Mesenchymal stem cell (in vitro differentiated cells and primary cell): ENCODE results near the gene HYAL2.

Source experiments
- DNase-seq: peaks from one replicate; pipeline ENCODE4 v3.0.0-alpha.2; 2013
- H2AFZ ChIP-seq: one replicate; pipeline ENCODE4 v1.6.1; 2013; ENCODE audit warnings: low read depth, mild to moderate bottlenecking, control low read depth, inconsistent platforms, low read length, moderate library complexity
- H2AK5ac ChIP-seq: 2 replicates; pipeline ENCODE4 v1.6.1; 2013; ENCODE audit warnings: low read length, moderate library complexity, mild to moderate bottlenecking, inconsistent platforms; ENCODE audit not compliant: severe bottlenecking
- H2BK120ac ChIP-seq: one replicate; pipeline ENCODE4 v1.6.1; 2013; ENCODE audit warnings: low read depth, mild to moderate bottlenecking, inconsistent platforms, low read length, moderate library complexity
- H2BK12ac ChIP-seq, 2 experiments: one replicate each; pipeline ENCODE4 v1.6.1; 2013; ENCODE audit warnings: inconsistent platforms in 2 of 2, low read length in 2 of 2, mild to moderate bottlenecking in 2 of 2, moderate library complexity in 2 of 2, control low read depth in 1 of 2
- H2BK15ac ChIP-seq: one replicate; pipeline ENCODE4 v1.6.1; 2013; ENCODE audit warnings: mild to moderate bottlenecking, low read depth, inconsistent platforms; ENCODE audit not compliant: poor library complexity, severe bottlenecking
- H2BK5ac ChIP-seq: 2 replicates; pipeline ENCODE4 v1.6.1; 2013; ENCODE audit warnings: low read depth, mild to moderate bottlenecking, low read length, control low read depth, inconsistent platforms; ENCODE audit not compliant: poor library complexity, severe bottlenecking
- H3K14ac ChIP-seq, 2 experiments: one replicate each; pipeline ENCODE4 v1.6.1; 2013; ENCODE audit warnings: inconsistent platforms in 2 of 2, low read length in 2 of 2, control low read depth in 1 of 2, mild to moderate bottlenecking in 1 of 2, moderate library complexity in 1 of 2
- H3K18ac ChIP-seq, 2 experiments: one replicate each; pipeline ENCODE4 v1.6.1; 2013; ENCODE audit warnings: inconsistent platforms in 2 of 2, low read length in 2 of 2, control low read depth in 1 of 2, low read depth in 1 of 2, mild to moderate bottlenecking in 1 of 2
- H3K23ac ChIP-seq, 2 experiments: one replicate each; pipeline ENCODE4 v1.6.1; 2013; ENCODE audit warnings: inconsistent platforms in 2 of 2, low read length in 2 of 2, mild to moderate bottlenecking in 2 of 2, moderate library complexity in 2 of 2, control low read depth in 1 of 2
- H3K27ac ChIP-seq: 2 replicates; pipeline ENCODE4 v1.5.1; 2013; ENCODE audit warnings: mild to moderate bottlenecking, moderate library complexity, low read length, control low read depth, inconsistent platforms; ENCODE audit not compliant: poor library complexity, severe bottlenecking
- H3K27me3 ChIP-seq, 2 experiments: 2 replicates each; pipeline versions ENCODE4 v1.6.1 to v1.7.0; 2013; ENCODE audit warnings: low read length in 2 of 2, mild to moderate bottlenecking in 2 of 2, moderate library complexity in 2 of 2, control low read depth in 1 of 2, inconsistent platforms in 1 of 2; ENCODE audit not compliant: control insufficient read depth in 1 of 2, insufficient read depth in 1 of 2
- H3K36me3 ChIP-seq, 2 experiments: 2 replicates each; pipeline versions ENCODE4 v1.6.1 to v1.7.0; 2013; ENCODE audit warnings: low read length in 2 of 2, control low read depth in 1 of 2, inconsistent platforms in 1 of 2, low read depth in 1 of 2, mild to moderate bottlenecking in 1 of 2; ENCODE audit not compliant: insufficient read depth in 2 of 2, control insufficient read depth in 1 of 2
- H3K4ac ChIP-seq, 2 experiments: one replicate each; pipeline ENCODE4 v1.6.1; 2013; ENCODE audit warnings: inconsistent platforms in 2 of 2, low read length in 2 of 2, mild to moderate bottlenecking in 2 of 2, moderate library complexity in 2 of 2, control low read depth in 1 of 2, low read depth in 1 of 2
- H3K4me1 ChIP-seq: 2 replicates; pipeline ENCODE4 v1.6.1; 2013; ENCODE audit warnings: low read depth, low read length, control low read depth; ENCODE audit not compliant: control insufficient read depth, insufficient read depth
- H3K4me2 ChIP-seq: 2 replicates; pipeline ENCODE4 v1.6.1; 2013; ENCODE audit warnings: low read length, mild to moderate bottlenecking, inconsistent platforms; ENCODE audit not compliant: poor library complexity, severe bottlenecking
- H3K4me3 ChIP-seq, 2 experiments: 2 replicates each; pipeline versions ENCODE4 v1.5.1 to v1.7.0; 2013; ENCODE audit warnings: low read length in 2 of 2, mild to moderate bottlenecking in 2 of 2, control low read depth in 1 of 2, low read depth in 1 of 2; ENCODE audit not compliant: insufficient read depth in 1 of 2
- H3K79me1 ChIP-seq: replicated peaks from 2 replicates; pipeline ENCODE4 v1.6.1; 2013; ENCODE audit warnings: mild to moderate bottlenecking, control low read depth, low read length, inconsistent platforms; ENCODE audit not compliant: poor library complexity, severe bottlenecking
- H3K9ac ChIP-seq: 2 replicates; pipeline ENCODE4 v1.7.0; 2013; ENCODE audit warnings: mild to moderate bottlenecking, low read length, moderate library complexity
- H3K9me3 ChIP-seq: 2 replicates; pipeline ENCODE4 v1.7.0; 2013; ENCODE audit warnings: mild to moderate bottlenecking, low read length; ENCODE audit not compliant: control insufficient read depth
- H4K8ac ChIP-seq: one replicate; pipeline ENCODE4 v1.6.1; 2013; ENCODE audit warnings: inconsistent platforms, mild to moderate bottlenecking, low read length, moderate library complexity
- H4K91ac ChIP-seq: one replicate; pipeline ENCODE4 v1.6.1; 2013; ENCODE audit warnings: mild to moderate bottlenecking, low read length, inconsistent platforms
- WGBS: methylation state at CpG from one replicate; pipeline ENCODE4 v1.1.7; 2013; ENCODE audit warnings: mixed read lengths; 5-methylcytosine and 5-hydroxymethylcytosine counted together

HYAL2 gene

GRCh38 chr3:50299638-50299928 lies 23.0 kb downstream of the HYAL2 start:
- 2% methylated on average over 12 of the region's 12 CpGs for WGBS
- Histone ChIP-seq H2AFZ (no peak overlapping the region), H3K4me3 (peak overlapping the region; percentile 48 to 73), H3K4ac (peak overlapping the region in 1 of 2 experiments; percentile 47), H2BK5ac (no peak overlapping the region), H3K9ac (peak overlapping the region; percentile 83), H2BK15ac (no peak overlapping the region), H2AK5ac (no peak overlapping the region), H3K4me2 (peak overlapping the region; percentile 85), H3K79me1 (peaks cover 14% of the 10 kb centered on the region), H3K27me3 (no peaks in the 10 kb centered on the region), H3K18ac (peak overlapping the region; percentile 50 to 71), H3K36me3 (peaks cover 5 to 12% of the 10 kb centered on the region in 2 experiments), H3K14ac (peak overlapping the region in 1 of 2 experiments; percentile 11), H3K27ac (peak overlapping the region; percentile 11), H3K23ac (no peak overlapping the region), H2BK12ac (no peak overlapping the region), H4K91ac (peak overlapping the region; percentile 8), H2BK120ac (no peak overlapping the region), H3K9me3 (no peaks in the 10 kb centered on the region), H3K4me1 (peaks cover 35% of the 10 kb centered on the region), H4K8ac (no peak overlapping the region)
- DNase-seq: no peak

GRCh38 chr3:50298836-50299637 lies 23.5 kb downstream of the HYAL2 start, which contains the start of the genes HYAL3 and NAA80:
Gene HYAL3, minus strand, starts transcription at chr3:50299405. Its CDS starts 3,803 bp downstream, at chr3:50295602.
Gene NAA80, minus strand, starts transcription at chr3:50299405. Its CDS starts 1,942 bp downstream, at chr3:50297463.
- peak within 1 kb of the TSS; percentile 42 for H2AFZ ChIP-seq
- peak within 1 kb of the TSS; percentile 91 for H4K91ac ChIP-seq
- peak within 1 kb of the TSS; percentile 70 to 91 for H3K4me3 ChIP-seq
- peak; percentile 99 for DNase-seq
- H2AK5ac ChIP-seq: peak within 1 kb of the TSS; percentile 67
- H2BK12ac ChIP-seq: peak within 1 kb of the TSS in 1 of 2 experiments; percentile 40
- no peaks in the 10 kb centered on the region for H3K9me3 ChIP-seq
- peak within 1 kb of the TSS; percentile 53 to 96 for H3K4ac ChIP-seq
- H2BK5ac ChIP-seq: no peak within 1 kb of the TSS
- H2BK15ac ChIP-seq: peak within 1 kb of the TSS; percentile 73
- H3K27me3 ChIP-seq: no peaks in the 10 kb centered on the region
- under 1% methylated on average over 58 of the region's 61 CpGs for WGBS
- peak within 1 kb of the TSS; percentile 93 for H3K4me2 ChIP-seq
- peak within 1 kb of the TSS; percentile 83 to 92 for H3K18ac ChIP-seq
- peak within 1 kb of the TSS in 1 of 2 experiments; percentile 79 for H3K23ac ChIP-seq
- H3K9ac ChIP-seq: peak within 1 kb of the TSS; percentile 94
- peak within 1 kb of the TSS in 1 of 2 experiments; percentile 22 for H3K14ac ChIP-seq
- peak within 1 kb of the TSS; percentile 90 for H4K8ac ChIP-seq
- peaks cover 5 to 12% of the 10 kb centered on the region in 2 experiments for H3K36me3 ChIP-seq
- peaks cover 14% of the 10 kb centered on the region for H3K79me1 ChIP-seq
- H3K27ac ChIP-seq: peak within 1 kb of the TSS; percentile 21
- peaks cover 34% of the 10 kb centered on the region for H3K4me1 ChIP-seq
- H2BK120ac ChIP-seq: peak within 1 kb of the TSS; percentile 23

GRCh38 chr3:50297896-50298725 lies 24.4 kb downstream of the HYAL2 start:
- Histone ChIP-seq H3K4me1 (peaks cover 28% of the 10 kb centered on the region), H3K9ac (peak overlapping the region; percentile 94), H3K4me3 (peak overlapping the region; percentile 70 to 91), H3K27ac (no peak overlapping the region), H2BK120ac (no peak overlapping the region), H2BK12ac (peak overlapping the region in 1 of 2 experiments; percentile 32), H3K9me3 (no peaks in the 10 kb centered on the region), H4K8ac (peak overlapping the region; percentile 42), H2BK15ac (peak overlapping the region; percentile 73), H3K27me3 (no peaks in the 10 kb centered on the region), H3K4ac (peak overlapping the region in 1 of 2 experiments; percentile 19), H3K18ac (peak overlapping the region; percentile 83 to 92), H2BK5ac (no peak overlapping the region), H2AFZ (no peak overlapping the region), H3K4me2 (peak overlapping the region; percentile 93), H2AK5ac (peak overlapping the region; percentile 67), H3K36me3 (peaks cover 5 to 12% of the 10 kb centered on the region in 2 experiments), H3K79me1 (peaks cover 14% of the 10 kb centered on the region), H3K14ac (no peak overlapping the region), H4K91ac (peak overlapping the region; percentile 31), H3K23ac (peak overlapping the region in 1 of 2 experiments; percentile 79)
- DNase-seq: peak; percentile 35
- WGBS: 60% methylated on average over 9 of the region's 9 CpGs

DNA sequence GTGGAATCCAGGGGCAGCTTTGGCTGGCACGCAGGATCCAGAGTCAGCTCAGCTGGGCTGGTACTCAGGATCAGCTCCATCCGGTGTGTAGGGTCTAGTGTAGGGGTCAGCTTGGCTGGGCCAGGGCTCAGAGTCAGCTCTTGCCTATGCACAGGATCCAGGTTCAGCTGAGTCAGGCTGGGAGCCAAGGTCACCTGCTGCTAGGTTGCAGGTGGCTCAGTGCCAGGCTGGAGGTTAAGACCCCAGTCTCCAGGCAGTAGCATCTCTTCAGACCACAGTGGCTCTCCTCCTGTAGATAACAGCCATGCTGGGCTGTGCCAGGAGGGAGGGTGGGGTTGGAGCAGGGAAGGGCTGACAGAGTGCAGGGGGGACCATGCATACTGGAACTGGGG lies 25.2 kb downstream of the HYAL2 start:
- Histone ChIP-seq H3K23ac (no peak overlapping the region), H3K4me2 (no peak overlapping the region), H4K91ac (no peak overlapping the region), H2BK5ac (no peak overlapping the region), H3K9ac (no peak overlapping the region), H3K14ac (no peak overlapping the region), H3K27ac (no peak overlapping the region), H2BK15ac (no peak overlapping the region), H4K8ac (no peak overlapping the region), H3K18ac (no peak overlapping the region), H3K79me1 (peaks cover 14% of the 10 kb centered on the region), H3K4me1 (peaks cover 26% of the 10 kb centered on the region), H2AFZ (no peak overlapping the region), H2BK120ac (no peak overlapping the region), H3K36me3 (peaks cover 5 to 12% of the 10 kb centered on the region in 2 experiments), H3K4ac (no peak overlapping the region), H3K27me3 (no peaks in the 10 kb centered on the region), H3K9me3 (no peaks in the 10 kb centered on the region), H2AK5ac (no peak overlapping the region), H3K4me3 (no peak overlapping the region), H2BK12ac (no peak overlapping the region)
- no peak for DNase-seq
- 92% methylated on average over 2 of the region's 2 CpGs for WGBS
